SK-N-SH (cell line): ENCODE results near the gene HHLA2. TPM values are rescaled to one million over a fixed set of nuclear protein-coding genes. Genes with fewer than 3 reads are reported as not detected.
A peak's percentile ranks its signal among the peaks of the same experiment; 100 is the strongest.

Source experiments
- CTCF ChIA-PET: fragments of 300-600, 350-600 bp; formaldehyde crosslinking; extraction: SDS; loops from one replicate; lab custom pipeline; 2021; lab: Yijun Ruan, JAX
- POLR2A ChIA-PET: fragments of 350-600 bp; sonication (Branson Sonifier 250); formaldehyde crosslinking; extraction: SDS; loops from one replicate; lab custom pipeline; 2020; ENCODE audit warnings: antibody characterized with exemption, inconsistent platforms; lab: Yijun Ruan, JAX
- DNase-seq: peaks from one replicate; pipeline ENCODE4 v3.0.0; 2012
- H2AFZ ChIP-seq: fragments of 200-600 bp; sonication (generic); 2 replicates; pipeline ENCODE4 v1.8.1; 2016; ENCODE audit warnings: antibody characterized with exemption, mild to moderate bottlenecking, low read depth
- H3F3A ChIP-seq: fragments of 200-600 bp; sonication (generic); replicated peaks from 2 replicates; pipeline ENCODE3; 2016; ENCODE audit warnings: antibody characterized with exemption, mild to moderate bottlenecking; ENCODE audit not compliant: insufficient read depth
- H3K27ac ChIP-seq, 2 experiments: fragments of 200-500 bp in 1 of 2; fragments of 200-600 bp in 1 of 2; sonication (Bioruptor generic) in 1 of 2; sonication (generic), shearing (Covaris generic) in 1 of 2; 2 replicates each; pipeline versions ENCODE4 v1.5.1 to v1.6.1; 2014 to 2016; ENCODE audit warnings: low read depth in 2 of 2, inconsistent platforms in 1 of 2, low read length in 1 of 2, mild to moderate bottlenecking in 1 of 2, mixed read lengths in 1 of 2
- H3K27me3 ChIP-seq: fragments of 200-600 bp; sonication (generic), shearing (Covaris generic); 2 replicates; pipeline ENCODE4 v1.6.1; 2016; ENCODE audit warnings: mixed run types; ENCODE audit not compliant: insufficient read depth
- H3K36me3 ChIP-seq, 2 experiments: fragments of 200-500 bp in 1 of 2; fragments of 200-600 bp in 1 of 2; sonication (Bioruptor generic) in 1 of 2; sonication (generic) in 1 of 2; replicated peaks in 1 of 2; 2 replicates each; pipeline versions ENCODE3 to v1.5.1; 2014 to 2016; ENCODE audit warnings: low read length in 1 of 2, mild to moderate bottlenecking in 1 of 2; ENCODE audit not compliant: insufficient read depth in 2 of 2, control insufficient read depth in 1 of 2
- H3K4me1 ChIP-seq, 2 experiments: fragments of 200-500 bp in 1 of 2; fragments of 200-600 bp in 1 of 2; sonication (Bioruptor generic) in 1 of 2; sonication (generic), shearing (Covaris generic) in 1 of 2; 2 replicates each; pipeline versions ENCODE4 v1.5.1 to v1.6.1; 2014 to 2016; ENCODE audit warnings: low read depth in 1 of 2, low read length in 1 of 2, mixed run types in 1 of 2; ENCODE audit not compliant: insufficient read depth in 2 of 2, control insufficient read depth in 1 of 2
- H3K4me2 ChIP-seq: fragments of 200-600 bp; sonication (generic), shearing (Covaris generic); 2 replicates; pipeline ENCODE4 v1.6.1; 2017; ENCODE audit warnings: mixed run types
- H3K4me3 ChIP-seq, 2 experiments: fragments of 200-500 bp in 1 of 2; fragments of 200-600 bp in 1 of 2; sonication (Bioruptor generic) in 1 of 2; sonication (generic), shearing (Covaris generic) in 1 of 2; 2 replicates each; pipeline versions ENCODE4 v1.5.1 to v1.8.1; 2014 to 2016; ENCODE audit warnings: low read depth in 2 of 2, inconsistent platforms in 1 of 2, low read length in 1 of 2, mild to moderate bottlenecking in 1 of 2, mixed read lengths in 1 of 2, moderate library complexity in 1 of 2
- H3K79me2 ChIP-seq: fragments of 200-600 bp; sonication (generic); 2 replicates; pipeline ENCODE4 v1.8.1; 2017; ENCODE audit warnings: mild to moderate bottlenecking; ENCODE audit not compliant: insufficient read depth
- H3K9ac ChIP-seq: fragments of 200-600 bp; sonication (generic); 2 replicates; pipeline ENCODE4 v1.6.1; 2017; ENCODE audit warnings: mixed run types
- H3K9me2 ChIP-seq: fragments of 200-600 bp; sonication (generic); 2 replicates; pipeline ENCODE4 v1.6.1; 2017; ENCODE audit warnings: mixed run types
- H3K9me3 ChIP-seq: fragments of 200-600 bp; sonication (generic); 2 replicates; pipeline ENCODE4 v1.6.1; 2017; ENCODE audit warnings: mixed run types, mild to moderate bottlenecking, moderate library complexity
- H4K20me1 ChIP-seq: fragments of 200-600 bp; sonication (generic); 2 replicates; pipeline ENCODE4 v1.6.1; 2017; ENCODE audit warnings: mild to moderate bottlenecking, mixed run types; ENCODE audit not compliant: insufficient read depth
- CHD2 ChIP-seq: fragments of 150-350 bp; IDR thresholded peaks from 2 replicates; pipeline ENCODE4 v1.6.1; 2018; ENCODE audit warnings: low read length; ENCODE audit not compliant: partially characterized antibody
- CTCF ChIP-seq: fragments of 200-600 bp; sonication (generic); IDR thresholded peaks from 2 replicates; pipeline ENCODE4 v1.6.1; 2017; ENCODE audit warnings: antibody characterized with exemption, mild to moderate bottlenecking, moderate library complexity
- EP300 ChIP-seq, 2 experiments: IDR thresholded peaks; 2 replicates each; pipeline versions ENCODE4 v1.4.0 to v1.6.1; 2012; ENCODE audit warnings: borderline replicate concordance in 1 of 2, low read depth in 1 of 2, low read length in 1 of 2
- EZH2phosphoT487 ChIP-seq: fragments of 200-600 bp; sonication (generic); IDR thresholded peaks from 2 replicates; pipeline ENCODE4 v1.6.1; 2017; ENCODE audit warnings: low read depth, mixed run types, mild to moderate bottlenecking, antibody characterized with exemption, moderate library complexity, borderline replicate concordance
- FOXM1 ChIP-seq: IDR thresholded peaks from 2 replicates; pipeline ENCODE4 v1.4.0; 2012; ENCODE audit warnings: low read depth, mild to moderate bottlenecking
- GABPA ChIP-seq: IDR thresholded peaks from 2 replicates; pipeline ENCODE4 v1.4.0; 2012; ENCODE audit warnings: low read depth, mild to moderate bottlenecking
- PBX3 ChIP-seq: IDR thresholded peaks from 2 replicates; pipeline ENCODE4; 2012
- RAD21 ChIP-seq: IDR thresholded peaks from 2 replicates; pipeline ENCODE4 v1.6.1; 2012; ENCODE audit warnings: mild to moderate bottlenecking, low read length
- RCOR1 ChIP-seq: fragments of 150-350 bp; IDR thresholded peaks from 2 replicates; pipeline ENCODE4 v1.6.1; 2017; ENCODE audit warnings: antibody characterized with exemption, low read length
- REST ChIP-seq: IDR thresholded peaks from 2 replicates; pipeline ENCODE4 v1.6.1; 2012; ENCODE audit warnings: mild to moderate bottlenecking, low read depth, low read length, moderate library complexity
- RXRA ChIP-seq: IDR thresholded peaks from 2 replicates; pipeline ENCODE4 v1.4.0; 2012; ENCODE audit warnings: low read depth, mild to moderate bottlenecking, borderline replicate concordance
- SMC3 ChIP-seq: IDR thresholded peaks from 2 replicates; pipeline ENCODE4 v1.6.1; 2012; ENCODE audit warnings: low read depth, low read length, improper control_type of control experiment
- WGBS: methylation state at CpG from one replicate; pipeline ENCODE4 v1.1.6; 2017; ENCODE audit warnings: low lambda C conversion rate; 5-methylcytosine and 5-hydroxymethylcytosine counted together
- polyA plus RNA-seq, 3 experiments: library from polyadenylated mRNA; depleted of rRNA; stranded (reverse); fragments of >200 nt; gene quantifications; 2 replicates each; pipeline ENCODE4 v1.2.3, GENCODE V29; 2012
- TF ChIP-seq, protein P1 (sequence below): IDR thresholded peaks from 2 replicates; pipeline ENCODE4 v1.4.0; 2012; ENCODE audit warnings: low read depth, borderline replicate concordance

Gene HHLA2
- polyA plus RNA-seq, 1 of the 3 experiments (the other 2 are of a cell fraction): not detected

- peak; percentile 83 for TF ChIP-seq CTCF
- TF ChIP-seq, all 33 proteins: peak for 9
Measured at GRCh38 chr3:108406661-108407206, 110.4 kb downstream of the HHLA2 start (continued).

GRCh38 chr3:108407886-108408285 lies 111.5 kb downstream of the HHLA2 start:
- Histone ChIP-seq H3K9me2 (no peaks in the 10 kb centered on the region), H3K4me3 (no peak overlapping the region), H3K27ac (no peak overlapping the region), H3K4me1 (peaks cover 12 to 18% of the 10 kb centered on the region in 2 experiments), H2AFZ (no peak overlapping the region), H3K27me3 (no peaks in the 10 kb centered on the region), H3K79me2 (no peaks in the 10 kb centered on the region), H4K20me1 (no peaks in the 10 kb centered on the region), H3K36me3 (no peaks in the 10 kb centered on the region), H3K4me2 (no peak overlapping the region), H3K9ac (no peak overlapping the region), H3F3A (peaks cover 17% of the 10 kb centered on the region), H3K9me3 (no peaks in the 10 kb centered on the region)
- ChIA-PET POLR2A (no interaction called here), CTCF (interaction anchor here (1.0 to 2.5 kb wide), 11 partner anchors 18 to 747 kb away, joined by 3 to 9 read pairs (median 4); partner anchors contain the start of genes CIP2A and DZIP3)
- no peak for TF ChIP-seq PBX3
- WGBS: 83% methylated on average over 3 of the region's 3 CpGs
- DNase-seq: no peak

GRCh38 chr3:108408883-108409799 lies 112.8 kb downstream of the HHLA2 start:
- Histone ChIP-seq H3K27me3 (no peaks in the 10 kb centered on the region), H3K4me1 (peaks cover 4 to 7% of the 10 kb centered on the region in 2 experiments; a peak in 3 of 4 replicates), H3K27ac (no peak overlapping the region), H3K4me2 (no peak overlapping the region), H4K20me1 (no peaks in the 10 kb centered on the region), H3K4me3 (no peak overlapping the region), H3K79me2 (no peaks in the 10 kb centered on the region), H3K9me2 (no peaks in the 10 kb centered on the region), H3K36me3 (no peaks in the 10 kb centered on the region), H2AFZ (no peak overlapping the region), H3K9me3 (no peaks in the 10 kb centered on the region), H3K9ac (no peak overlapping the region), H3F3A (peaks cover 7% of the 10 kb centered on the region)
- WGBS: 95% methylated on average over 7 of the region's 7 CpGs
- ChIA-PET POLR2A (no interaction called here), CTCF (interaction anchor here (1.1 to 1.4 kb wide), 4 partner anchors 9 to 68 kb away, joined by 3 to 4 read pairs (median 3); no protein-coding TSS in a partner anchor)
- DNase-seq: no peak
- no peak for TF ChIP-seq CHD2
- TF ChIP-seq REST: no peak
- TF ChIP-seq PBX3: no peak
- TF ChIP-seq EZH2phosphoT487: no peak
- no peak for TF ChIP-seq EP300 (IDR thresholded peaks at IDR 0.05; ENCODE audit: borderline replicate concordance in 1 of 2, low read depth in 1 of 2, low read length in 1 of 2)
- TF ChIP-seq, protein P1, sequence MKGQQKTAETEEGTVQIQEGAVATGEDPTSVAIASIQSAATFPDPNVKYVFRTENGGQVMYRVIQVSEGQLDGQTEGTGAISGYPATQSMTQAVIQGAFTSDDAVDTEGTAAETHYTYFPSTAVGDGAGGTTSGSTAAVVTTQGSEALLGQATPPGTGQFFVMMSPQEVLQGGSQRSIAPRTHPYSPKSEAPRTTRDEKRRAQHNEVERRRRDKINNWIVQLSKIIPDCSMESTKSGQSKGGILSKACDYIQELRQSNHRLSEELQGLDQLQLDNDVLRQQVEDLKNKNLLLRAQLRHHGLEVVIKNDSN: no peak
- no peak for TF ChIP-seq RXRA
- TF ChIP-seq GABPA: no peak
- no peak for TF ChIP-seq SMC3
- no peak for TF ChIP-seq FOXM1
- no peak for TF ChIP-seq RAD21
- TF ChIP-seq RCOR1: no peak
